HS-5 (cell line): ENCODE data around the gene SPDEF.

Experiments used
- DNase-seq: peaks from one replicate; pipeline ENCODE4 v3.0.0-alpha.2; 2012; ENCODE audit warnings: low read depth

SPDEF gene

DNA sequence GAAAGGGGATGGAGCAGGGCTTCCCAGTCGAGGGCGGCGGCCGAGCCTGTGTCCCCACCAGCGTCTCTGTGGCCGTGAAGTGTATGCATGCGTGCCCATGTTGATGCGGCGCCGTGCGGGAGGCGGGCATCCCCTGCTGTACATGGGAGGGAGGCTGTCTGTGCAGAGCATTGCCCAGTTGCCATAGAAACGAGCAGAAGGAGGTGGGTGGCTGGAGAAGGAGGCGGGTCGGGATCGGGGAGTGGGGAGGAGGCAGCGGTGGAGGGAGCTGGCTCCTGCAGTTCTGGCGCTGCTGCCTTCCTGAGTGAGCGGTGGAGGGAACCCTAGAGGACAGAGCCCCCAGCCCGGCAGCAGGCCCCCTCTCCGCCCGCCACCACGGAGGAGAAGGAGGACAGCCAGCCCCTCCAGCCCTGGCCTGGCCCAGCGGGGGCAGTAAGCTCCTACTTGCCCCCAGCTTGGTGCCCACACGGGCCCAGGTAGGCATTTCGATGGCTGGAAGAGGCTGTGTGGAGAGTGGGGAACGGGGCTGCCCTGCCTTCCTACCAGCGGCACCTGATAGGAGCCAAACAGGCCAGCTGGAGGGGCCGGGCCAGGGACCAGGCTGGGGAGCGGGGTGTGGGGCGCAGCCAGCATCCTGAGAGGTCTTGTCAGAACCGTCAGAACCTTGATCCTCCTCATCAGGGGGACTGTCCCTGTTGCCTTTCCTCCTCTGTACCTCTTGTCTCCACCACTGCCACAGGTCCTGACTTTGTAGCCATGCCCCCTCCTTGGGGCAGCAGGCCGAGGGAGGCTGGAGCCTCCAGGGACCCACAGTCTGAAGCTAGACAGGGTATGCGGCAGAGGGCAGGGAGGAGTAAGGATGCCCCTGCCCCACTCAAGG, 41.3 kb downstream of the SPDEF start:
- DNase-seq: no peak

DNA sequence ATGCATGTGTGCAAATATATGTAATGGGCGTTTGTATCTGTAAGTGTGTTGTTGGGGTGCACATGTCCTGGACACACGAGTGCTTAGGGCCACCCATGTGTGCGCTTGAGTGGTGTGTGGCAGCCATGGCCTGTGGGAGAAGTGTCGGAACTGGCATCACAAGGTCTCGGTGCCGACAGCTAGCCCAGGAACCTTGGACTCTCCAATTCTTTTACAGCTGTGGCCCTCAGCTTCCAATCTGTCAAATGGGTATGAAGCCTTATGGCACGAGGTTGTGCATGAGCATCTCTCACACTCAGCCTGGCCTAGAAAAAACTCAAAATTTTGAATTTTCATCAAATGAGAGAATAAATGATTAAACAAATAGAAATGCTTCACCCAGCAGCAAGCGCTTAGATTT, 42.0 kb downstream of the SPDEF start:
- DNase-seq: no peak

DNA sequence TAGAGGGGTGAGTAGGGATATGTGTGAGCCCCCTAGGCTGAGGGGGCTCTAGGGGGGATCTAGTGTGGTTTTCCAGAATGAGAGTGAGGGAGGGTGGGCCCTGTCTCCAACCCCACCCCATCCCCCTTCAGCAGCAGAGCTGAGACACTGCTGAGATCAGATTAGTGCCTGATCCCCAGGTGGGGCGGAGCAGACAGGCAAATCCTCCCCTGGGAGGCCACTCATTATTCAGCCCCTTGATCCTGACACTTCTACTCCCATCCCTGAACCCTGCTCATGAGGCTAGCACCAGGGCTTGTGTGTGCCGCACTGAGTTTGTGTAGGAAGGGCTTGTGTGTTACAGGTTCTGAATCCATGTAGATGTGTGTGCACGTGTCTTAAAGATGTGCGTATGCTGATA, 42.5 kb downstream of the SPDEF start:
- no peak for DNase-seq

DNA sequence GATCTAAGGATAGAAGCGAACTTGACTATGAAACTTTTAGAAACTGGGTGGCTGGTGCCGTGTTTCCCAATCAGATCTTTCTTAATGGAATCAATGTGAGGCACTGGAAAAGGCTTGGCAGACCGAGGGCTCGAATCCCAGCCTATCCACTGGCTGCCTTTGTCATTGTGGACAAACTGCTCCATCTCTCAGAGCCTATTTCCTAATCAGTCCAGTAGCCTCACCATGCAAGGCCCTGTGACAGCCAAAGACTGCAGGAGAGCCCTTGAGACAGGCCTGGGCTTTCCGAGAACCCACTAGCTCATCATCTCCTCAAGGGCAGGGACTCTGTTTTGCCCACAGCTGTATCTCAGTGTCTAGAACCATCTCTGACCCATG, 43.4 kb downstream of the SPDEF start:
- DNase-seq: no peak

DNA sequence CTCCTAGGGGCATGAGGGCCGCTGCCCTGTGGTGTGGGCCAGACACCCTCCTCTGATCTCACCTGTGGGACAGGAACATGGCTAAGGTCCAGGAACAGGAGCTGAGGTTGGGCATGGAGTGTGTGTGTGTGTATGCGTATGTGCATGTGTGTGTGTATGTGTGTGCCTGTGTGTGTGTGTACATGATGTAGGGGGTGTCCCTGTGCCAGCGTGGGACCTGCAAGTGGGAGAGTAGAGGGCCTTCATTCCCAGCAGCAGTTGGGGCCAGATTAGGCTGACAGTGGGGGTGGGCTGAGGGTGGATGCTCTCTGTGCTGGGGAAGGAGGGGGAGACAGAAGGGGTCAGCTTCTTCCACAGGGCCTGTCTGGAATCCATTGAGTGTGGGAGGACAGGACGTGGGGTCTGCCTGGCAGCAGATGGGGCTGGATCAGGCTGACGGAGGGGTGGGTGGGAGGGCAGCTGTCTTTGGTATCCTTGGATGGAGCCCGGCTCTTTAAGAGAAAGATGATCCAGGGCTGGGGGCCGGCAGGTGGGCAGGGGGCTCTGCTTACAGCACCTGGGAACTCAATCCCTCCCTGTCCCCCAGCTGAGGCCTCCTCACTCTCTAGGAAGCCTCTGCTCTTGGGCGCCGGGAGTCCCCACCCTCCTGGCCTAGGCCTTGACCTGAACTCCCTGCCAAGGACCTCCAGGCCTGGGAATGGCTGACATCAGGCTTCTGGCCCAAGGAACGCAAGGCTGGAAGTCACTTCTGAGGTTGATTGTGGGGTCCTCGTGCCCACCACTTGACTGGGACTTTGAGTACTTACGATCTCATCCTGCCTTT, 44.0 kb downstream of the SPDEF start:
- no peak for DNase-seq

DNA sequence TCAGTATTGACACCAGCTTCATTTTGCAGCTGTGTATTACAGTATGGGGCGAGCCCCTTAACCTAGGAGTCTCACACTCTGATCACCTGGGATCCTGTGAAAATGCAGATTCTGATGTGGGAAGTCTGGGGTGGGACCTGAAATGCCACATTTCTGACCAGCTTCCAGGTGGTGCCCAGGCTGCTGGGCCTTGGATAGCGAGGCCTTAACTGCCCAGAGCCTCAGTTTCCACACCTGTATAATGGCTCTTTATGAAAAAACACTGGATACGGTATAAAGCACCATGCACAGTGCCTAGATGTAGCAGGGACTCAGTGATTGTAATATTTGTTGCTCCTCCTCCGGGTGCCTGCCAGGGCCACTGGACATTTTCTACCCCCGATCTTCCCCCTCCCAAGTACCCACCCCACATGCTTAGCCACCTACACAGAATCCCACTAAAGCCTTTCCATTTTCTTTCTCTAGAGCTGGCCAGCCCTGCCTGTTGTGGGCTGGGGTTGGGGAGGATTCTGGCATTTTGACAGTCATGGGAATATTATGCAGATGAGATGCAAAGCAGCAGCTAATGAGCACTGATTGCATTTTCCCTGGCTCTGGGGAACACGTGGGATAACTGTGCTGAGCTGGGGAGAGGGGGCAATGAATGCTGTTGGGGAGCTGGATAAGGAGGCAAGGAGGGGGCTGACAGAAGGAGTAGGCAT, 44.8 kb downstream of the SPDEF start:
- DNase-seq: no peak

DNA sequence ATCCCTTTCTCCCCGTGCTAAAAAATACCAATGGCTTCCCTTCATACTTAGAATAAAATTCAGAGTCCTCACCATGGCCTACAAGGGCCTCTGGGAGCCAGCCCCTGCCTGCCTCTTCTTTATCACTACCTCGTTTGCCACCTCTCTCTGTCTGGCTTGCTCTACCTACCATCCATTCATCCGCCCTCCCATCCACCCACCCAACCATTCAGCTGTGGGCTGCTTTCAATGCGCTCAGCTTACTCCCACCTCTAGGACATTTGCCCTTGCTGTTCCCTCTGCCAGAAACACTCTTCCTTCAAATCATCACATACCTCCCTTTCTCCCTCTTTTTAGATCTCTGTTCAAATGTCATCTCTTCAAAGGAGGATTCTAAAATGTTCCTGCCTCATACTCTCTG, 45.8 kb downstream of the SPDEF start:
- no peak for DNase-seq

DNA sequence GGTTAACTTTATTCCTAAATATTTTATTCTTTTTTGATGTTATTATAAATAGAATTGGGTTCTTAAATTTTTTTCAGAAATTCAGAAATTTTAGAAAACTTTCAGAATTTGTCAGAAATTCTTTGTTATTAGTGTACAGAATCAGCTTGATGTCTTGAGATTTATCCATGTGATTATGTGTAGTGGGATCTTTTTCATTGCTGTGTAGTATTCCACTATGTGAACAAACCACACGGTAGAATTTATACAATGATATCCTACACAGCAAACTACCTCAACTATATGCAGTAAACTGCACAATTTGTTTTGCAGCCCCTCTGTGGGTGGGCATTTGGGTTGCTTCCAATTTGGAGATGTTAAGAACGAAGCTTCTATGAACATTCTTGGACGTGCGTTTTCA, 46.3 kb downstream of the SPDEF start:
- DNase-seq: no peak

DNA sequence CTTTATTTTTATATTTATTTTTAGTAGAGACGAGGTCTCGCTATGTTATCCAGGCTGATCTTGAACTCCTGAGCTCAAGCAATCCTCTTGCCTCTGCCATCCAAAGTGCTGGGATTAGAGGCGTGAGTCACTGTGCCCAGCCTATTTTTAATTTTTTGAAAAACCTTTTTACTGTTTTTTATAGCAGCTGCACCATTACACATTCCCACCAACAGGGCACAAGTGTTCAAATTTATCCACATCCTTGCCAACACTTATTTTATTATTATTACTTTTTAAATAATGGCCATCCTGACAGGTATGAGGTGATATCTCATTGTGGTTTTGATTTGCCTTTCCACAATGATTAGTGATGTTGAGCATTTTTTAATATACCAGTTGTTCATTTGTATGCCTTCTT, 47.7 kb downstream of the SPDEF start:
- DNase-seq: no peak

DNA sequence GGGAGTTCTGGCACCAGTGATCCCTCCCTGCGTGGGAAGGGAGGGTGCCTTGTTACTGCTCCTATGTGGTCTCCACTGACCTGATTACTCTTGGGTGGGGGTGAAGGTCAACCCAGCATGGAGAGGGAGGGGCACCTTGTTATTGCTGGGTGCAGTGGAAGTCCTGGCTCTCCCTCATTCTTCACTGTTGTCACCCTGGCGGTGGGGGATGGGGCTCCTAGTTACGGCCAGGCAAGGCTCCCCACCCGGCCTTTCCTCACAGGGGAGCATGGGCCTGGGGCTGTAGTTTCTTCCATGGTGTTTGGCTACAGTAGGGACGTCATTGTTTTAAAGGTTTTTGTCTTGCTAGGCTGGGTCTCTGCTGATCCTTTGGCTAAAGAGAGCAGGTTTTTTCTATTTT, 49.4 kb downstream of the SPDEF start:
- DNase-seq: no peak

DNA sequence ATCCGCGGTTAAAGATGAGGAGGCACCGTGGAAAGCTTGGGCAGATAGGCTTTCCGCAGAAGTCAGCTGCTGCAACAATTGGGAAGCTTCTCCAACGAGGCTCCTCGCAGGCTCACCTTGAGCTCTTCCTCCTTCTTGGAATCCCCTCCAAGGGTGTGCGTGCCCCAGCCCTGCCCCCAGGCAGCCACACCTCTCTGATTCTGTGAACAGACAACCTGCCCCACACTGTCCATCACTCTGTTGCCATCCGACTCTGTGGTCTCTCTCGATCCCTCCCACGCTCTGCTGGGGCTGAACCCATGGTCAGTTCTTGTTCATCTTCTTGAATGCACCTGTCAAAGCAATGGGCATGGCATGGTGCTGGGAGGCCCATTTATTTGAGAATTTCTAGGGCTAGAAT, 58.7 kb downstream of the SPDEF start:
- DNase-seq: no peak

DNA sequence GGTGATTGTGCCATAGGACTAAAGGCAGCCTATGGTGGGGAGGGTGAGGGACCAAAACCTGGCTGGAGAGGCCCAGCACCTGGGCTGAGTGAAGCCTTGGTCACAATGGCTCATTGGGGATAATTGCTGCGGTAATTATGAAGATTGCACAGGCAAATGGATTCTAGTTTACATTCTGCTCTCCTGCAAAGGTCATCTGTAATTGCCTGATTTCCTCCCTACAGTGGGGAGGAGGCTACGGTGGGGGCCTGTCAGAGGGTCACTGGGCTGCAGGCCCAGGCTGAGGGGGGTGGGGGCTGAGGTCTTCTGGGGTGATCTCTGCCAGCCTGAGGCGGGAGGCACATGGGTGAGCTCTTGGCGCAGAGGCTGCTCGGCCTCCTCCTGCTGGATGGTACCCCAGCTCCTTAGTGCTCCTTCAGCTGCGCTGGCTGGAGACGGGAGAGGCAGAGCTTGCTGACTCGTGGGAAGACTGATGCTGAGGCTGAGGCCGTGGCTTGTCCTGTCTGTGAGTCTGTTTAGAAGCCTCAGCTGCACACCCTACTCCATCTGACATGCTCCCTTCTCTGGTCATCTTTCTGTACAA, 59.9 kb downstream of the SPDEF start:
- no peak for DNase-seq

DNA sequence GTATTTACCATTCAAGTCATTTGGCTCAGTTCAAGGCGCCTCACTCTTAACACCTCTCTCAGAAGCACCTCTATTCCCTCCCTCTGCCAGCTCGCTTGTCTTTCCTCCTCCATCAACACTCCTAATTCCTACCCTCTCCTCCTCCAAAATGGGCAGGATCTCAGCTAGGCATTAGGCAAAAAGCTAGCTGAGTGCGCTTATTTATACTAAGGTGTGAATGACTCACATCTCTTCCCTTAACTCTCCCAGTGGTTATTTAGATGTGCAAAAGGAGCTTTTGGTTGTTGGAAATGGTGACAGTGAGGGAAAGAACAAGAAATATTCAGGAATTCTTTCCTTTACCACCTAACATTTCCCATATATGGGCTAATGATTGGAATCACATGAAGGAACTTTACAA, 61.2 kb downstream of the SPDEF start:
- no peak for DNase-seq

DNA sequence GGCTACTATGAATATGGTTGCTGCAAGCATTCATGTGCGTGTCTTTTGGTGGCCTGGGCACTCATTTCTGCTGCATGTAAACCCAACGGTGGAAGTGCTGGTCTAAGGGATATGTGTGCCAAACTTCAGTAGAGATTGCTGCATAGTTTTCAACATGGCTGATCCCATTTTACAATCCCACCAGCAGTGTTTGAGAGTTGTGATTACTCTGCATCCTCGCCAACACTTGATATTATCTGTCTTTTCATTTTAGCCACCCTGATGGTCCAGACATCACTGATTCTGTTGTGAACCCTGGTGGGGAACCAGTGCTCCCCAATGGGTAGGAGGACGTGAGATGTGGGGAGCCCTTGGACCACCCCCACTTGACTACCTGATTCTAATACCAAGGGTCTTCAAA, 62.8 kb downstream of the SPDEF start:
- DNase-seq: no peak

DNA sequence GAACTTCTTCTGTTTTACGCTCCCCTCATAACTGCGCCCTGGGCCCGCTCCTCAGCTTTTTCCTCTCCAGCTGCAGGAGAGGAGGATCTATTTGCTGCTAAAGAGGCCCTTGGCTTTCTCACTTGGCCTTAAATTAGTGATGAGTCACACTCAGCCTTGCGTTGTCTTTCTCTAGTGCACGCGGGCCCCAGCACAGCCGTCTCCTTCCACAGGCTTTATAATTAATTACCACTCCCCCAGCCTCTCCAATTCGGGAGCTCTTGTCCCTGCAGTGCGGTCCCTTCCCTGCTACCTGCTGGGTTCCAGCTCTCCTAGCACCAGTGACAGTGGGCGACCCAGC, 65.1 kb downstream of the SPDEF start:
- DNase-seq: no peak

DNA sequence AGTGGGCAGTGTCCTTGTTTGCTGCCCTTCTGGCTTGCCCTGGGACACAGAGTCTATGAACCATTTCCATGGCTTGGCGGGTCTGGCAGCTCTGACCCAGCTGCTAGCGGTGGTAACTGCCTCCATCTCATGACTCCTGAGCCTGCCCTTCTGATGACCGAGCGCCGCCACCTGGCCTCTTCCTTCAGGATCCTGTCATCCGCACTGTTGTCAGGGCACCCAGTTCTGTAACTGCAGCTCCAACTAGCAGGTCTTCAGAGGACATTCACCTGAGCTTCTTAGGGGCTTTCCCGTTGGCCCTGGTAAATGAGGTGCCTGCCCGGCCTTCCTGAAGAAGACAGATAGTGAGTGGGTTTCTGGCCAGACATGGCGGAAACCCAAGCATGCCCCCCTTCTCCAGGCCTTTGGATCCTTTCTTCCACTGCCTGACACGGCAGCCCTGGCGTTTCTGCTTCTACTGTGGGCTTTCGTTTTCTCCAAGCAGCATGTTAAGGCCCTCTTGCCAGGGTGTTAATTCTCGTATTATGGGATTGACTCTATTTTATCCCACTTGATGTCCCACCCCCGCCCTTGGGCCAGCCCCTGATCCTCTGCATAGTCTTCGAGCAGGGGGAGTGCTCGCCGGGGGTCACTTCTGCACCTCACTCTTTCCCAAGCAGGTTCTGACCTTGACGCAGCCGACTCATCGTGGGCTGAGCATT, 65.6 kb downstream of the SPDEF start:
- DNase-seq: no peak

DNA sequence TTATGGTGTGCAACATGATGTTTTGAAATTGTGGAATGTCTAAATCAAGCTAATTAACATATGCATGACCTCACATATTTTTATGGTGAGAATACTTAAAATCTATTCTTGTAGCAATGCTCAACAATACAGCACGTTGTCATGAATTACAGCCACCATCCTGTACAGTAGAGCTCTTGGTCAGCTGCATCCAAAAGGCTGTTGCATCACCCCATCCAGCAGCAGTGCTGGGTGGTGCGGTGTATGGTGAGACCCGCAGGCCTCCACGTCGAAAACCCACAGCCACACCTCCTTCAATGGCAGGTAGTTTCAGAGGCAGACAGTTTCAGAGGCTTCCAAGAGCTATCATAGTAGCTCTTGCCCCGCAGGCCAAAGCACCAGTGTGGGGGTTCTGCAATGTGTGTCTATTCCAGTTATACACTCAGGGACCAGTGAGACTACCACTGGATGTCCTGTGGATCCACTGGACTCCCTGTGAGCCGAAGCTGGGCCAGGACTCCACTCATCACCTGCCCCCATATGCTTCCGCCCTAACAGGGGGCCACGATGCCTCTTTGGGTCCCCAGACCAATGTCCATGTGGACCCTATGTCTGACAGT, 66.8 kb downstream of the SPDEF start:
- peak; percentile 5 for DNase-seq
